ENCODE measurements around the gene TALDO1. TPM values are rescaled to one million over a fixed set of nuclear protein-coding genes. Genes with fewer than 3 reads are reported as not detected.

TALDO1 gene
- polyA plus RNA-seq, 1 donor from 2014 or later, result 156 TPM

GRCh38 chr11:801097-801780 lies 54.0 kb downstream of the TALDO1 start:
- no peak overlapping the region for H2AFZ ChIP-seq (ENCODE audit: low read depth, low read length)
- no peaks in the 10 kb centered on the region for H3K36me3 ChIP-seq (ENCODE audit: insufficient read depth, low read length)
- no peaks in the 10 kb centered on the region for H3F3A ChIP-seq (ENCODE audit: insufficient read depth, low read length, poor library complexity, severe bottlenecking)
- no peaks in the 10 kb centered on the region for H4K20me1 ChIP-seq (ENCODE audit: insufficient read depth)
- H3K4me2 ChIP-seq (ENCODE audit: low read length), result no peak overlapping the region
- no peak for TF ChIP-seq RAD21 (conservative IDR thresholded peaks at IDR 0.05)
- TF ChIP-seq CTCF (IDR thresholded peaks at IDR 0.05; ENCODE audit: poor library complexity, severe bottlenecking), result no peak
- TF ChIP-seq SMC3 (conservative IDR thresholded peaks at IDR 0.05; ENCODE audit: poor library complexity), result no peak
- no peak for TF ChIP-seq MXI1 (conservative IDR thresholded peaks at IDR 0.05; ENCODE audit: poor library complexity, severe bottlenecking)
- TF ChIP-seq TAF1 (IDR thresholded peaks at IDR 0.05; ENCODE audit: low read depth), result no peak
- H3K27ac ChIP-seq (ENCODE audit: low read length), result no peak overlapping the region
- H3K9me3 ChIP-seq (ENCODE audit: low read length), result no peaks in the 10 kb centered on the region
- H3K9ac ChIP-seq (ENCODE audit: low read length), result no peak overlapping the region
- no peaks in the 10 kb centered on the region for H3K27me3 ChIP-seq (ENCODE audit: insufficient read depth, low read depth, low read length)
- H3K9me2 ChIP-seq (ENCODE audit: insufficient read depth, low read length), result no peaks in the 10 kb centered on the region
- H3K79me2 ChIP-seq (replicated peaks; ENCODE audit: insufficient read depth, low read length), result peaks cover 9% of the 10 kb centered on the region
- no peak overlapping the region for H3K4me3 ChIP-seq (ENCODE audit: low read length)

GRCh38 chr11:802018-802617 lies 54.9 kb downstream of the TALDO1 start:
- Histone ChIP-seq H3K27ac (ENCODE audit: low read length) (no peak overlapping the region), H3K79me2 (replicated peaks; ENCODE audit: insufficient read depth, low read length) (no peaks in the 10 kb centered on the region), H3K9me2 (ENCODE audit: insufficient read depth, low read length) (no peaks in the 10 kb centered on the region), H3K27me3 (ENCODE audit: insufficient read depth, low read depth, low read length) (no peaks in the 10 kb centered on the region), H3K4me2 (ENCODE audit: low read length) (no peak overlapping the region), H4K20me1 (ENCODE audit: insufficient read depth) (no peaks in the 10 kb centered on the region), H3K36me3 (ENCODE audit: insufficient read depth, low read length) (no peaks in the 10 kb centered on the region), H3F3A (ENCODE audit: insufficient read depth, low read length, poor library complexity, severe bottlenecking) (no peaks in the 10 kb centered on the region), H2AFZ (ENCODE audit: low read depth, low read length) (no peak overlapping the region), H3K4me3 (ENCODE audit: low read length) (no peak overlapping the region), H3K9ac (ENCODE audit: low read length) (no peak overlapping the region), H3K9me3 (ENCODE audit: low read length) (no peaks in the 10 kb centered on the region)
- TF ChIP-seq POLR2AphosphoS5 (IDR thresholded peaks at IDR 0.05) (no peak), EP300 (conservative IDR thresholded peaks at IDR 0.05; ENCODE audit: poor library complexity, severe bottlenecking) (no peak), REST (IDR thresholded peaks at IDR 0.05; ENCODE audit: borderline replicate concordance) (no peak), CTCF (IDR thresholded peaks at IDR 0.05; ENCODE audit: poor library complexity, severe bottlenecking) (no peak), RAD21 (conservative IDR thresholded peaks at IDR 0.05) (no peak)

All from neural cell (in vitro differentiated cells).